HEK293T (cell line): ENCODE data around the gene C6orf62.

Source experiments
- BHLHE40 ChIP-seq: fragments of 450-650 bp; IDR thresholded peaks from 2 replicates; pipeline ENCODE4 v1.6.1; 2016; ENCODE audit warnings: mild to moderate bottlenecking, moderate library complexity, borderline replicate concordance
- ELF4 ChIP-seq: fragments of 450-650 bp; IDR thresholded peaks from 2 replicates; pipeline ENCODE4 v1.6.1; 2017; ENCODE audit warnings: antibody characterized with exemption
- FOXA1 ChIP-seq: fragments of 450-650 bp; IDR thresholded peaks from 2 replicates; pipeline ENCODE4 v1.6.1; 2016; ENCODE audit warnings: mild to moderate bottlenecking
- FOXK2 ChIP-seq: fragments of 450-650 bp; IDR thresholded peaks from 2 replicates; pipeline ENCODE4 v1.6.1; 2016; ENCODE audit warnings: mild to moderate bottlenecking
- FOXM1 ChIP-seq: fragments of 450-650 bp; IDR thresholded peaks from 2 replicates; pipeline ENCODE4 v1.6.1; 2017; ENCODE audit warnings: mild to moderate bottlenecking, borderline replicate concordance
- HDGF ChIP-seq: fragments of 450-650 bp; IDR thresholded peaks from 2 replicates; pipeline ENCODE4 v1.6.1; 2017; ENCODE audit warnings: antibody characterized with exemption, borderline replicate concordance
- NFRKB ChIP-seq: fragments of 450-650 bp; IDR thresholded peaks from 2 replicates; pipeline ENCODE4 v1.6.1; 2016; ENCODE audit warnings: mild to moderate bottlenecking, moderate library complexity
- SP1 ChIP-seq: fragments of 450-650 bp; IDR thresholded peaks from 2 replicates; pipeline ENCODE4 v1.6.1; 2017
- SUZ12 ChIP-seq: fragments of 450-650 bp; IDR thresholded peaks from 2 replicates; pipeline ENCODE4 v1.6.1; 2016; ENCODE audit warnings: mild to moderate bottlenecking
- TARDBP ChIP-seq: fragments of 450-650 bp; IDR thresholded peaks from 2 replicates; pipeline ENCODE4 v1.6.1; 2016
- ZNF384 ChIP-seq: fragments of 450-650 bp; IDR thresholded peaks from 2 replicates; pipeline ENCODE4 v1.6.1; 2016

DNA sequence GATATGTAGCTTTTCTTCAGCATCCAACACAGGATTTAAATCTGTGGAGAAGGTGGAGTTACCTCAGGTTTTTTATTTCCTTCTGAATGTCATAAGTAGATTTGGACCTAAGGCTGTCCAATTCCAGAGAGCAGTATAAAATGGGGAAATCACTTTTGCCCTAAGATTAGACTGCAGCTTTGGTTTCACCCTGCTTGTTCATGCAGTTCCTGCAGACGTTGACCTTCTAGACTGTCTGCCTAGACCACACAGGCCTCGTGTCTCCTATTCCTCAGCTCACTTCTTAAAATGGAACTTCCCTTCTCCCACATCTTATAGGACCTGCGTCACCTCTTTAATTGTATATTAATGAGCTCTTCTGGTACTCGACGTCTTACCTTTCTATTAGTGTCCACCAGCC is 26.0 kb upstream of the C6orf62 start:
- TF ChIP-seq FOXM1 (no peak), FOXA1 (no peak), SP1 (no peak), ZNF384 (no peak), NFRKB (no peak), FOXK2 (no peak), ELF4 (no peak), BHLHE40 (no peak), SUZ12 (no peak), TARDBP (no peak), HDGF (no peak)
